HG02623 (cell line): ENCODE data around the gene ZG16.

Experiments
- ATAC-seq: cut with Tn5 transposase; IDR thresholded peaks from one replicate; pipeline ENCODE4 v1.9.1; 2021; ENCODE audit warnings: moderate library complexity; ENCODE audit not compliant: unreplicated experiment

Gene ZG16

GRCh38 chr16:29807426-29808218 lies 29.6 kb downstream of the ZG16 start:
- ATAC-seq = no peak

GRCh38 chr16:29808219-29808900 lies 30.3 kb downstream of the ZG16 start:
- no peak for ATAC-seq

- no peak for ATAC-seq
Observed at GRCh38 chr16:29809031-29809747, 31.1 kb downstream of the ZG16 start.

GRCh38 chr16:29809850-29810698 lies 32.0 kb downstream of the ZG16 start:
- ATAC-seq = no peak

- ATAC-seq = no peak
Observed at GRCh38 chr16:29810699-29811169, 32.7 kb downstream of the ZG16 start.

- ATAC-seq = no peak
Observed at GRCh38 chr16:29811170-29811895, 33.3 kb downstream of the ZG16 start.

- ATAC-seq = no peak
Observed at GRCh38 chr16:29811896-29812665, 34.0 kb downstream of the ZG16 start, which contains the start of gene PRRT2. PRRT2 (plus strand) TSS chr16:29812193; CDS start chr16:29813055, 862 bp downstream.

- no peak for ATAC-seq
Observed at GRCh38 chr16:29812754-29813643, 34.9 kb downstream of the ZG16 start.

GRCh38 chr16:29813644-29814562 lies 35.8 kb downstream of the ZG16 start:
- ATAC-seq = no peak

- no peak for ATAC-seq
Observed at GRCh38 chr16:29814592-29814991, 36.5 kb downstream of the ZG16 start.

- no peak for ATAC-seq
Observed at GRCh38 chr16:29815032-29815721, 37.1 kb downstream of the ZG16 start.

GRCh38 chr16:29815793-29816693 lies 38.0 kb downstream of the ZG16 start, which contains the start of gene PAGR1:
PAGR1 (plus strand) TSS chr16:29816152; CDS start chr16:29816526, 374 bp downstream.
- peak; percentile 56 for ATAC-seq

- ATAC-seq = peak; percentile 2
Observed at GRCh38 chr16:29816694-29817441, 38.8 kb downstream of the ZG16 start.

- ATAC-seq = no peak
Observed at GRCh38 chr16:29818082-29818481, 40.0 kb downstream of the ZG16 start.

- ATAC-seq = no peak
Observed at GRCh38 chr16:29819506-29819905, 41.5 kb downstream of the ZG16 start.
